HEK293T (cell line): ENCODE data around the gene RNF133.

Experiments used
- BHLHE40 ChIP-seq: fragments of 450-650 bp; IDR thresholded peaks from 2 replicates; pipeline ENCODE4 v1.6.1; 2016; ENCODE audit warnings: mild to moderate bottlenecking, moderate library complexity, borderline replicate concordance
- ELF4 ChIP-seq: fragments of 450-650 bp; IDR thresholded peaks from 2 replicates; pipeline ENCODE4 v1.6.1; 2017; ENCODE audit warnings: antibody characterized with exemption
- FOXA1 ChIP-seq: fragments of 450-650 bp; IDR thresholded peaks from 2 replicates; pipeline ENCODE4 v1.6.1; 2016; ENCODE audit warnings: mild to moderate bottlenecking
- FOXM1 ChIP-seq: fragments of 450-650 bp; IDR thresholded peaks from 2 replicates; pipeline ENCODE4 v1.6.1; 2017; ENCODE audit warnings: mild to moderate bottlenecking, borderline replicate concordance
- LEF1 ChIP-seq: fragments of 450-650 bp; IDR thresholded peaks from 2 replicates; pipeline ENCODE4 v1.6.1; 2017; ENCODE audit warnings: mild to moderate bottlenecking, borderline replicate concordance
- SP1 ChIP-seq: fragments of 450-650 bp; IDR thresholded peaks from 2 replicates; pipeline ENCODE4 v1.6.1; 2017
- SUZ12 ChIP-seq: fragments of 450-650 bp; IDR thresholded peaks from 2 replicates; pipeline ENCODE4 v1.6.1; 2016; ENCODE audit warnings: mild to moderate bottlenecking

- TF ChIP-seq SP1, result no peak
- TF ChIP-seq FOXA1, result no peak
- no peak for TF ChIP-seq SUZ12
- TF ChIP-seq LEF1, result no peak
- no peak for TF ChIP-seq ELF4
- TF ChIP-seq FOXM1, result no peak
- TF ChIP-seq BHLHE40, result no peak
Measured at GRCh38 chr7:122743211-122743610, 44.3 kb upstream of the RNF133 start.
